ENCODE data around the gene ING2.

Gene ING2

DNA sequence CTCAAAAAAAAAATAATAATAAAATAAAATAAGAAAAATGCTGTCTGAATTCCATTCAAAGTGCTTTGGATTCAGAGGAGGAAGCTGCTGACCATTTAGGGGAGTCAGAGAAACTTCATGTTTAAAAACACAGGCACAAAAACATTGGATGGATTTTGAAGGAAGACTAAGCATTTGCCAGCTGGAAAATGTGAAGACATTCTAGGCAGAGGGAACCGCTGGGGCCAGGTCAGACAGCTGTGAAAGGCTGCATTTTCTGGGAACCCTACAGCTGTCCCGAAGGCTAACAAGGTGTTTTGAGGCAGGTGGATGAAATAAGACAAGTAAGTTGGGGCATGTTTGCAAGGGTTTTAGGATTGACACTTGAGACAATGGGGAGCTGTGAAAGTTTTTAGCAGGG, 38.6 kb downstream of the ING2 start:
- H3K4me3 ChIP-seq (ENCODE audit: low read length), result no peak overlapping the region
- no peaks in the 10 kb centered on the region for H3K27me3 ChIP-seq (ENCODE audit: low read depth, low read length)
- H2AFZ ChIP-seq (ENCODE audit: low read depth, low read length), result no peak overlapping the region
- H3K36me3 ChIP-seq (replicated peaks; ENCODE audit: low read depth, low read length), result peaks cover 4% of the 10 kb centered on the region
- no peak overlapping the region for H3K9ac ChIP-seq (ENCODE audit: low read length)
- TF ChIP-seq, protein P1, sequence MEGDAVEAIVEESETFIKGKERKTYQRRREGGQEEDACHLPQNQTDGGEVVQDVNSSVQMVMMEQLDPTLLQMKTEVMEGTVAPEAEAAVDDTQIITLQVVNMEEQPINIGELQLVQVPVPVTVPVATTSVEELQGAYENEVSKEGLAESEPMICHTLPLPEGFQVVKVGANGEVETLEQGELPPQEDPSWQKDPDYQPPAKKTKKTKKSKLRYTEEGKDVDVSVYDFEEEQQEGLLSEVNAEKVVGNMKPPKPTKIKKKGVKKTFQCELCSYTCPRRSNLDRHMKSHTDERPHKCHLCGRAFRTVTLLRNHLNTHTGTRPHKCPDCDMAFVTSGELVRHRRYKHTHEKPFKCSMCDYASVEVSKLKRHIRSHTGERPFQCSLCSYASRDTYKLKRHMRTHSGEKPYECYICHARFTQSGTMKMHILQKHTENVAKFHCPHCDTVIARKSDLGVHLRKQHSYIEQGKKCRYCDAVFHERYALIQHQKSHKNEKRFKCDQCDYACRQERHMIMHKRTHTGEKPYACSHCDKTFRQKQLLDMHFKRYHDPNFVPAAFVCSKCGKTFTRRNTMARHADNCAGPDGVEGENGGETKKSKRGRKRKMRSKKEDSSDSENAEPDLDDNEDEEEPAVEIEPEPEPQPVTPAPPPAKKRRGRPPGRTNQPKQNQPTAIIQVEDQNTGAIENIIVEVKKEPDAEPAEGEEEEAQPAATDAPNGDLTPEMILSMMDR (IDR thresholded peaks at IDR 0.05; ENCODE audit: low read depth, low read length), result no peak
- no peak for TF ChIP-seq EZH2phosphoT487 (IDR thresholded peaks at IDR 0.05; ENCODE audit: low read depth)
- H3K4me2 ChIP-seq (ENCODE audit: low read length), result no peak overlapping the region
- H3K9me3 ChIP-seq (ENCODE audit: insufficient read depth, low read length), result peaks cover 12% of the 10 kb centered on the region
- H3K4me1 ChIP-seq (ENCODE audit: low read length), result peaks cover 6% of the 10 kb centered on the region; the same call in 1 of the 2 replicates
- H3K27ac ChIP-seq (ENCODE audit: low read length), result no peak overlapping the region
- no peaks in the 10 kb centered on the region for H3K79me2 ChIP-seq (ENCODE audit: low read length)
- no peaks in the 10 kb centered on the region for H4K20me1 ChIP-seq (ENCODE audit: insufficient read depth, low read length)

DNA sequence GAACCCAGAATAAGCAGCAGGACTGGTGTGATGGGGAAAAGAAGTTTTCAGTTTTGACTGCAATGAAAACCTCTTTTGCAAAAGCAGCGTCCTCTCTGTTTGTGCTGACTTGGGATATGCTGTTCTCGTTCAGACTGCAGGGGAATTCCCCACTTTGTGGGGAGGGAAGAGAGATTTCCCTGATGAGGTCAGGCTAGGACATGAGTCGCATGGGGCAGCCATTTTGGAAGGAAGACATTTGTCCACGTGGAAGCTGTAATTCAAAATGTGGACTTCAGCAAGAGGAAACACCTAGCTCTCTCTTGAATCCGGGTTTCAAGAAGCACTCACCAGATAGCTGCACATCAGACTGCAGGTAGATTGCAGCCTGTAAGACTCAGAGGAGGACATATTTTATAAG, 39.3 kb downstream of the ING2 start:
- no peak for TF ChIP-seq EZH2phosphoT487 (IDR thresholded peaks at IDR 0.05; ENCODE audit: low read depth)
- TF ChIP-seq, protein P1 (IDR thresholded peaks at IDR 0.05; ENCODE audit: low read depth, low read length), result no peak
- peaks cover 6% of the 10 kb centered on the region; the same call in 1 of the 2 replicates for H3K4me1 ChIP-seq (ENCODE audit: low read length)
- peaks cover 12% of the 10 kb centered on the region for H3K9me3 ChIP-seq (ENCODE audit: insufficient read depth, low read length)
- H3K36me3 ChIP-seq (replicated peaks; ENCODE audit: low read depth, low read length), result peaks cover 4% of the 10 kb centered on the region
- H2AFZ ChIP-seq (ENCODE audit: low read depth, low read length), result peak overlapping the region; percentile 73
- no peaks in the 10 kb centered on the region for H3K27me3 ChIP-seq (ENCODE audit: low read depth, low read length)
- H3K27ac ChIP-seq (ENCODE audit: low read length), result no peak overlapping the region
- no peaks in the 10 kb centered on the region for H3K79me2 ChIP-seq (ENCODE audit: low read length)
- no peak overlapping the region for H3K4me2 ChIP-seq (ENCODE audit: low read length)
- H3K9ac ChIP-seq (ENCODE audit: low read length), result no peak overlapping the region
- H3K4me3 ChIP-seq (ENCODE audit: low read length), result no peak overlapping the region
- no peaks in the 10 kb centered on the region for H4K20me1 ChIP-seq (ENCODE audit: insufficient read depth, low read length)

DNA sequence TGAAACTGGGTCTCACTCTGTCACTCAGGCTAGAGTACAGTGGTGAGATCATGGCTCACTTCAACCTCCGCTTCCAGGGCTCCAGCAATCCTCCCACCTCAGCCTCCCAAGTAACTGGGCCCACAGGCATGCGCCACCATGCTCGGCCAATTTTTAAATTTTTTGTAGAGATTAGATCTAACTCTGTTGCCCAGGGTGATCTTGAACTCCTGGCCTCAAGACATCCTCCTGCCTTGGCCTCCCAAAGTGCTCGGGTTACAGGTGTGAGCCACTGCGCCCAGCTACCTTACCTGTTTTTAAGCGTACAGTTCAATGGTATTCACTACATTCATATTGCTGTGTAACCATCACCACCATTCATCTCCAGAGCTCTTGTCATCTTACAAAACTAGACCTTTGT, 41.5 kb downstream of the ING2 start:
- no peak overlapping the region for H3K4me2 ChIP-seq (ENCODE audit: low read length)
- H3K27me3 ChIP-seq (ENCODE audit: low read depth, low read length), result no peaks in the 10 kb centered on the region
- H4K20me1 ChIP-seq (ENCODE audit: insufficient read depth, low read length), result no peaks in the 10 kb centered on the region
- H3K4me3 ChIP-seq (ENCODE audit: low read length), result no peak overlapping the region
- no peaks in the 10 kb centered on the region for H3K79me2 ChIP-seq (ENCODE audit: low read length)
- TF ChIP-seq EZH2phosphoT487 (IDR thresholded peaks at IDR 0.05; ENCODE audit: low read depth), result no peak
- TF ChIP-seq, protein P1 (IDR thresholded peaks at IDR 0.05; ENCODE audit: low read depth, low read length), result no peak
- H3K9me3 ChIP-seq (ENCODE audit: insufficient read depth, low read length), result peaks cover 12% of the 10 kb centered on the region
- no peak overlapping the region for H2AFZ ChIP-seq (ENCODE audit: low read depth, low read length)
- no peak overlapping the region for H3K9ac ChIP-seq (ENCODE audit: low read length)
- peaks cover 6% of the 10 kb centered on the region; the same call in 1 of the 2 replicates for H3K4me1 ChIP-seq (ENCODE audit: low read length)
- no peak overlapping the region for H3K27ac ChIP-seq (ENCODE audit: low read length)
- H3K36me3 ChIP-seq (replicated peaks; ENCODE audit: low read depth, low read length), result peaks cover 4% of the 10 kb centered on the region

DNA sequence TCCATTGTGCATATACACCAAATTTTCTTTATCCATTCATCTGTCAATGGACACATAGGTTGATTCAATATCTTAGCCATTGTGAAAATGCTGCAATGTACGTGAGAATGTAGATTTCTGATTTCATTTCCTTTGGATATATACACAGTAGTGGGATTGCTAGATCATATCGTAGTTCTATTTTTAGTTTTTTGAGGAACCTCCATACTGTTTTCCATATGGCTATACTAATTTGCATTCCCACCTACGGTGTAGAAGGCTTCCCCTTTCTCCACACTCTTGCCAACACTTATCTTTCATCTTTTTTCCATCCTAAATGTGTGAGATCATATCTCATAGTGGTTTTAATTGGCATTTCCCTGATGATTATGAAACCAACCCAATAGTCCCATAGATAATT, 43.4 kb downstream of the ING2 start:
- Histone ChIP-seq H3K27ac (ENCODE audit: low read length) (no peak overlapping the region), H3K4me2 (ENCODE audit: low read length) (no peak overlapping the region), H3K36me3 (replicated peaks; ENCODE audit: low read depth, low read length) (peaks cover 4% of the 10 kb centered on the region), H4K20me1 (ENCODE audit: insufficient read depth, low read length) (no peaks in the 10 kb centered on the region), H3K9me3 (ENCODE audit: insufficient read depth, low read length) (peaks cover 12% of the 10 kb centered on the region), H3K4me3 (ENCODE audit: low read length) (no peak overlapping the region), H3K9ac (ENCODE audit: low read length) (no peak overlapping the region), H2AFZ (ENCODE audit: low read depth, low read length) (no peak overlapping the region), H3K4me1 (ENCODE audit: low read length) (peaks cover 6% of the 10 kb centered on the region; the same call in 1 of the 2 replicates), H3K79me2 (ENCODE audit: low read length) (no peaks in the 10 kb centered on the region), H3K27me3 (ENCODE audit: low read depth, low read length) (no peaks in the 10 kb centered on the region)
- TF ChIP-seq EZH2phosphoT487 (IDR thresholded peaks at IDR 0.05; ENCODE audit: low read depth), result no peak
- TF ChIP-seq, protein P1 (IDR thresholded peaks at IDR 0.05; ENCODE audit: low read depth, low read length), result no peak

All from OCI-LY3 (cell line).